ENCODE measurements around the gene MSANTD1.
A peak's percentile ranks its signal among the peaks of the same experiment; 100 is the strongest.

The MSANTD1 gene

DNA sequence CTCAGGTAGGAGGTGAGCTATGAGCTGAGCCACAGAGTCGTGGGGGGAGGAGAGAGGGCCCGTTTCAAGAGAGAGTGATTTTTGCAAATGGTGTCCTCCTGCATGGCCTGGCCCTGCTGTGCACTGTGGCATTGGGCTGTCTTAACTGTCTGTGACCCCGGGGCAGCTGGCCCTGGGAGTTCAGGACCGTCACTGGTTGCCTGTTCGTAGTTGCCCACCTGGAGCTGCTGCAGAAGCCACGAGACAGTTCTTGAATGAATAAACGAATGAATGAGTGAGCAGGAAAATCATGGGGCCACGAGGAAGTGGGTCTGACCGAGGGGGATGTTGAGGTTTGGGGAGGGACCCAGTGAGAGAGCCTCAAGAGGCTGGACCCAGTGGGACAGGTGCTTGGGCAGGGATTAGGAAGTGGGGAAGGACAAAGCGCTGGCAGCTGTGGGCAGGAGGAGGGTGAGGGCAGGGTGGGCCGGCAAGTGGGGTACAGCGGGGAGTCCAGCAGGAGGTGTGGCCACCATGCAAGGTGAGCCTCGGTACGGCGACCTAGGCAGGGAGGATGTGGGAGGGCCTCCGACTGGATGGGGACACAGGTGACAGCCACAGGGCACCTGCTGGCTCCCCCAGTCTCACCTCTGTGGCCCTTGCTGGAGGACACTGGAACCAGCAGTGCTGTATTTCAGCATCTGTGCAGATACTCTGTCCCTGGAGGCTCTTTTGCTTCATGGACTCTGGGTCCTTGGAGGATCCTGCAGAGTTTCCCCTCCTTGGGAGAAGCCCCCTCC lies 54.0 kb downstream of the MSANTD1 start:
- no peak for DNase-seq (ENCODE audit: low read depth)
- no peak for TF ChIP-seq CTCF (conservative IDR thresholded peaks at IDR 0.05; ENCODE audit: control insufficient read depth, insufficient read depth, low read depth, low read length)
- no peak overlapping the region for H3K4me3 ChIP-seq (ENCODE audit: control insufficient read depth, low read depth, low read length)

GRCh38 chr4:3303565-3303824 lies 54.5 kb downstream of the MSANTD1 start:
- H3K4me3 ChIP-seq (ENCODE audit: control insufficient read depth, low read depth, low read length), result no peak overlapping the region
- TF ChIP-seq CTCF (conservative IDR thresholded peaks at IDR 0.05; ENCODE audit: control insufficient read depth, insufficient read depth, low read depth, low read length), result no peak
- no peak for DNase-seq (ENCODE audit: low read depth)

GRCh38 chr4:3303923-3304710 lies 55.2 kb downstream of the MSANTD1 start:
- no peak overlapping the region for H3K4me3 ChIP-seq (ENCODE audit: control insufficient read depth, low read depth, low read length)
- TF ChIP-seq CTCF (conservative IDR thresholded peaks at IDR 0.05; ENCODE audit: control insufficient read depth, insufficient read depth, low read depth, low read length), result no peak

DNA sequence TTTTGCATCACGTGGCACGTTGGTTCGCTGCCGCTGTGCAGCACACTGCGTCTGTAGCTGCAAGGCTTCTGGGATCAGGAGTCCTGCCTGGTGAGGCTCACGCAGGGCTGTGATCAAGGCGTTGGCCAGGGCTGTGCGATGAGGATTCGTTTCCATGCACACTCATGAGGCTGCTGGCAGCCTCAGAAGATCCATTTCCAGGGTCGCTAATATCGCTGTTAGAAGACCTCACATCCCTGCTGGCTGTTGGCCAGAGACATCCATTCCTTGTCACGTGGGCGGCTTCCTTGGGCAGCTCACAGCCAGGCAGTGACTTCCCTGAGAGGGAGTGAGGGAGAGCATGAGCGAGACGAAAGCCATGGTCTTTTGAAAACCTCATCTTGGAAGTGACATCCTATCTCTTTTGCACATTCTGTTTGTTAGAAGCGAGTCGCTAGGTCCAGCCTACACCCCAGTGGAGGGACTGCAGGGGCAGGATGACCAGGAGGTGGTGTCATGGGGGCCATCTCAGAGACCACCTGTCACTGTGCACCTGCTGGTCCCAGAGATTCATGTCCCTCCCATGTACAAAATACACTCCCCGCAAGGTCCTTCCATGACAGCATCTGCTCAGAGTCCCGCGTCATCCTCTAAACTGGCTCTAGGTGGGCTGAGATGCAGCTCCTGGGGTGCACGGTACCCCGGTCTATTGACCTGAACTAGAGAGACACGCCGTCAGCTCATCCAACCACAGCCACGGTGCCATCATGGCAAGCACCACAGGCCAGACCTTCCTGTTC lies 56.1 kb downstream of the MSANTD1 start:
- TF ChIP-seq CTCF (conservative IDR thresholded peaks at IDR 0.05; ENCODE audit: control insufficient read depth, insufficient read depth, low read depth, low read length), result no peak
- no peak overlapping the region for H3K4me3 ChIP-seq (ENCODE audit: control insufficient read depth, low read depth, low read length)
- peak; percentile 48 for DNase-seq (ENCODE audit: low read depth)

More at GRCh38 chr4:3303923-3304710, 55.2 kb downstream of the MSANTD1 start:
- no peak for DNase-seq (ENCODE audit: low read depth)

GRCh38 chr4:3305610-3306371 lies 56.8 kb downstream of the MSANTD1 start:
- no peak for TF ChIP-seq CTCF (conservative IDR thresholded peaks at IDR 0.05; ENCODE audit: control insufficient read depth, insufficient read depth, low read depth, low read length)
- H3K4me3 ChIP-seq (ENCODE audit: control insufficient read depth, low read depth, low read length), result no peak overlapping the region
- no peak for DNase-seq (ENCODE audit: low read depth)

All from fibroblast of mammary gland (primary cell).